Suprapubic skin (tissue), 4 donors: Measurements from ENCODE around the gene DCST1.

Experiments used
- POLR2A ChIP-seq, 2 donors: fragments of 450-650 bp; IDR thresholded peaks; one replicate each; pipeline ENCODE4 v1.6.1; 2017; ENCODE audit warnings: antibody characterized with exemption in 2 of 2, mild to moderate bottlenecking in 2 of 2, moderate library complexity in 2 of 2
- POLR2AphosphoS5 ChIP-seq, 3 donors: sonication (generic); formaldehyde crosslinking; IDR thresholded peaks; one replicate each; pipeline ENCODE4 v1.6.1; 2017; ENCODE audit warnings: antibody characterized with exemption in 3 of 3
- TF ChIP-seq, protein P1 (sequence below), 2 donors: fragments of 200-600 bp in 1 of 2; fragments of 450-650 bp in 1 of 2; sonication (generic) in 1 of 2; IDR thresholded peaks; one replicate each; pipeline ENCODE4 v1.5.1; 2016 to 2019; ENCODE audit warnings: antibody characterized with exemption in 2 of 2, mild to moderate bottlenecking in 1 of 2, moderate library complexity in 1 of 2

DNA sequence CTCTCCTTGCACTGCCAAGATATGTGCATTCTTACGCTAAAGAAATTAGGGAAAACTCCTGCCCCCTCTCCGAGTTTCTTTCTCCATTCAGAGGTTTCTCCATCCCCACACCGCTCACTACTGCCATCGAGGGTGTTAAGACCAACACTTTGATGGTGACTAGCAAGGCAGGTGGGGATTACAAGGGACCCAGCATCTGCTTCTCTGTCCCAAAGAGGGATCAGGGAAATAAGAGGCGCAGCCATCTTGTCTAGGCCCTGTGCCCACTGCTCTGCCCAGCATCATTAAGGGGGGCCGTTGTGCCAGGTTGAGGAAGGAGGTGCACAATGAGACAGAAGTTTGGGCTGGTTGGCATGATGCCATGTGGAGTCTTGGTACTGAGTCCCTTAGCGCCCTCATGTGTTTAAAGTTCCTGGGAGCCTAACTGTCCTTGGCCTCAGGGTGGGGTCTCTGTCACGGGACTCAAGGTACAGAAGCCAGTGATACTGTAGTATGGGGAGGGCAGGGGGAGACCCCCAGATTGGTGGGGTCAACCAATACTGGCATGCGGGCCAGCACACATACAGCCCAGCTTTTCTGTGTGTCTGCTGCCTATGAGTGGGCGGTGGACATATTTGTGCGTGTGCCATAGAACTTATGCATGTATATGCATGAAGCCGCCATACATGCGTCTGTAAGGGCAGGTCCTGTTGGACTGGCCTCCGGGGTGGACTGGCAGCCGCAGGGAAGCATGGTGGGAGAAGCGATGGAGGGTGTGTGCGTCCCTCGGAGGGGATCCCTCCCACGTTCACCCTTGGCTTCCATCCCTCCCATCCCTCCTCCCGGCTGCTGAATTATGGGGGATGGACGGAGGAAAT, 50.5 kb downstream of the DCST1 start:
- TF ChIP-seq, protein P1, sequence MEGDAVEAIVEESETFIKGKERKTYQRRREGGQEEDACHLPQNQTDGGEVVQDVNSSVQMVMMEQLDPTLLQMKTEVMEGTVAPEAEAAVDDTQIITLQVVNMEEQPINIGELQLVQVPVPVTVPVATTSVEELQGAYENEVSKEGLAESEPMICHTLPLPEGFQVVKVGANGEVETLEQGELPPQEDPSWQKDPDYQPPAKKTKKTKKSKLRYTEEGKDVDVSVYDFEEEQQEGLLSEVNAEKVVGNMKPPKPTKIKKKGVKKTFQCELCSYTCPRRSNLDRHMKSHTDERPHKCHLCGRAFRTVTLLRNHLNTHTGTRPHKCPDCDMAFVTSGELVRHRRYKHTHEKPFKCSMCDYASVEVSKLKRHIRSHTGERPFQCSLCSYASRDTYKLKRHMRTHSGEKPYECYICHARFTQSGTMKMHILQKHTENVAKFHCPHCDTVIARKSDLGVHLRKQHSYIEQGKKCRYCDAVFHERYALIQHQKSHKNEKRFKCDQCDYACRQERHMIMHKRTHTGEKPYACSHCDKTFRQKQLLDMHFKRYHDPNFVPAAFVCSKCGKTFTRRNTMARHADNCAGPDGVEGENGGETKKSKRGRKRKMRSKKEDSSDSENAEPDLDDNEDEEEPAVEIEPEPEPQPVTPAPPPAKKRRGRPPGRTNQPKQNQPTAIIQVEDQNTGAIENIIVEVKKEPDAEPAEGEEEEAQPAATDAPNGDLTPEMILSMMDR (IDR thresholded peaks at IDR 0.05), result peak in 1 of 2 donors; percentile 0
- TF ChIP-seq POLR2AphosphoS5 (IDR thresholded peaks at IDR 0.05) (peak in 1 of 3 donors; percentile 6), POLR2A (IDR thresholded peaks at IDR 0.05) (no peak)
